AG08395 (cell line): ENCODE measurements around the gene FSTL5.
"Not testable (repeated sequence)": the region's sequence is repeated elsewhere in the genome, so short reads cannot be mapped to it uniquely, and the experiment has no call there.

ENCODE experiments used
- DNase-seq: peaks from one replicate; pipeline ENCODE4 v3.0.0; 2012; ENCODE audit warnings: mixed read lengths, low spot score

FSTL5 gene

GRCh38 chr4:162103908-162104307, 59.9 kb downstream of the FSTL5 start:
- DNase-seq: not testable (repeated sequence)

DNA sequence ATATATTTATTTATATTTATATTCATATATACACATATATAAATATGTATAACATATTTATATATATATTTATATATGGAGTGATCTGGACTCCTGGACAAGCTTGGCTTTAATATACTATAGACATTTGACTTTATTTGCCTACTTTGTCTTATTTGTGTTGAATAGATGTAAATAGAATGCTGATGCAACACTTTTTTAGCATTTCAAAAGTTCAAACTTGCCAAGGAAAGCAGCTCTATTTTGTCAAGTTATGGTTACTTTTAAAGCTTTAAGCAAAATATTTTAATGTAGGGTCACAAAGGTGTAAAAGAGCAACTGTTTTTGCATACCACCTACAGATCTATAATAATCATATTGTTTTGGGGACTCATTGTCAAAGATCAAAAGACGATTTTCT, 61.1 kb downstream of the FSTL5 start:
- DNase-seq: no peak

DNA sequence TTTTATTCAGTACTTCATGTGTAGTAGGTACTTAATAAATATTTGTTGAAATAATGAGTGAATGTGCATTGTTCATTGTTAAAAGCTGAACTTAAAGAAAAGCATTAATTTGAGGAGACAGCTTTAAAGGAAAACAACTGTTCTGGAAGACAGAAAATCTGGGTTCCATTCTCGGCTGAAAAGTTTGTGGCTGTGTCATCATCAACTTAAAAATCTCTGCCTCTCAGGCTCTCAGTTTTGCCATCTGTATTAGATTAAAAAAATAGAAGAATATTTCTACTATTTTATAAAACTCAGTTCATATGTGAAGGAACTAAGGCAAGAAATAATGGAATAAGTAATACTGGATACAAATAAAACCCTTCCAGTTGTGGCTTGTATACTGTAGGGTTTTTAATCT, 62.5 kb downstream of the FSTL5 start:
- DNase-seq: no peak

DNA sequence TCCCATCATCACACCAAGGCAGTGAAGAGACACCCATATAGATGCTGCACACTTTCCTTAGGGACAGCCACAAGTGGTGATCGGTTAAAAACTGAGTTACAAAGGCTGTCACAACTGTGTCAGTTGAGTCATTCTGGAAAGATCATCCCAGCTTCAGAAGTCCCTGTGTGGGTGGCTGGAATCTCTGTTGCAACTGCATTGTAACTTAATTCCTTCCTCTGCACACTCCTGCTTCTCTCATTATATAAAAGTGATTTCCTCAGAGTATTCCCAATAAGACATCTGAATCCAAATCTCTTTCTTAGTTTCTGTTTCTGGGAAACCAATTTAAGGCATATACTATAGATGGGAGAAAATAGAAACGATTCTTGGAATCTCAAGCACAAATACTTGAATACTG, 88.1 kb downstream of the FSTL5 start:
- no peak for DNase-seq

- DNase-seq: peak; percentile 2
Observed at GRCh38 chr4:162061214-162061613, 102.6 kb downstream of the FSTL5 start.

GRCh38 chr4:162059656-162060055, 104.1 kb downstream of the FSTL5 start:
- DNase-seq: no peak

DNA sequence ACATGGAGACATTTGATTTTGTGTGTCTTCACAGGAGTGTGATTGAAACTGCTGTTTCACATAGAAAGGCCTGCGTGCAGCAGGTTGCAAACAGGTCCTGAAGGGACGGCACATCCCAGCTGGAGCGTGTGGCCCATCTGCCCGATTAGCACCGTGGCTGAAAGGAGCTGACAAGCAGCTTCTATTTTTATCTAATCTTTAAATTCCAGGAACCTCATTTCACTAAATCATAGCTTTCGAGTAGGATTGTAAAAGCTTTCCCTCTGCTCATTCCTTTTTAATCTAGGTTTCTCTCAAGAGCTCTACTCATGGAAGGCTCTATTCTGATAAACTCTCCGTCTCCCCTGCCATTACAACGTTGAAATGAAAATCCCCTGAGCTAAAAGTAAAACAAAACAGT, 106.8 kb downstream of the FSTL5 start:
- no peak for DNase-seq

DNA sequence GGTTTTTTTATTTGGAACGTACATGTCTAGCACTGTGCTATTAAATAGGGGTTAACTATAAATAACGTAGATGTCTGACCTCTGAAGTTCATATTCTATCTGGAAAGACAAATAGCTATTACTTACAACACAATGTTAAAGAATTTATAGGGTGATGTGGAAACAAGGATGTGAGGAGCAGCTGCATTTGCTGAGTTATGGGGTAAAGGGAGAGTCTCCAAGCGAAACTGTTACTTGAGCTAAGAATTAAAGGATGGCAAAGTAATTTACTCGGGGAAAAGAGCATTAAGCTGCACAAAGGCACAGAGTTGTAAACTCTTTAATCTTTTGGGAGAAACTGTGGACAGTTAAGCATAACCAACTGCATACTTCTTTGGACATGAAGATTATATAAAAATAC, 117.7 kb downstream of the FSTL5 start:
- no peak for DNase-seq

DNA sequence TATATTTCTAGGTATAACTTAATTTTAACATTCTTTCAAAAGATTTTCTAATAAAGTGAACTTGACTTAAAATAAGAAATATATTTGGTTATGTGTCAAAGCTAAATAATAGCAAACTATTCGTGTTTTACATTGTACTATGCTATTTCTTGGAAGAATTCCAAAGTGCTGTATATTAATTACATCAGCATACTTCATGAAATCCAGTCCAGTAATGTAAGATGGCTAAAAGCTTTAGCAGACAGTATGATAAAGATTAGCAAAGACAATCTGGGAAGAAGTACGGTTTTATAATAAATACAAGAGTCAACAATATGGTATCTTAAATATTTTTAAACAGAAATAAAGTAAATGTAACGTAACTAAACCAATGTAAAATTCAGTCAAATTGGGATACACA, 125.7 kb downstream of the FSTL5 start:
- DNase-seq: no peak

DNA sequence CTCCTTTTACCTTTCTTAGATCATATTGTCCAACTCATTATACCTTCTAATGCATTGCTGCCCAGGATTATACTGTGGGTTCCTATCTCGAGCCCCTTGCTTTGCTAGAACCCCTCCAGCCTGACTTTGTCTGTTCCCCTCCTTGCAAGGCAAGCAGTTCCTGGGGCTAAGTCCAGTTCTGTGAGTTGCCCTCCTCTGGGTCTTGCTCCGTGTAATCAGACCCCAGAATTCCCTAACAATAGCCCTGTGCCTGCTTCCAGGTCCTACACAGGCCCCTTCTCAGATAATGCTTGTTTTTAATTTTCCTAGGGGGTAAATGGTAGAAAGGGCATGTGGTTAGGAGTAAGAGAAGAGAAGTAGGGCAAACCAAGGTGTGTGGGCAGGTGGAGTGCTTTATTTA, 145.9 kb downstream of the FSTL5 start:
- DNase-seq: no peak

GRCh38 chr4:162016991-162017390, 146.8 kb downstream of the FSTL5 start:
- DNase-seq: no peak

- no peak for DNase-seq
Observed at GRCh38 chr4:162016219-162016618, 147.6 kb downstream of the FSTL5 start.

GRCh38 chr4:162015090-162015489, 148.7 kb downstream of the FSTL5 start:
- peak; percentile 28 for DNase-seq

- no peak for DNase-seq
Observed at GRCh38 chr4:162011089-162011488, 152.7 kb downstream of the FSTL5 start.

DNA sequence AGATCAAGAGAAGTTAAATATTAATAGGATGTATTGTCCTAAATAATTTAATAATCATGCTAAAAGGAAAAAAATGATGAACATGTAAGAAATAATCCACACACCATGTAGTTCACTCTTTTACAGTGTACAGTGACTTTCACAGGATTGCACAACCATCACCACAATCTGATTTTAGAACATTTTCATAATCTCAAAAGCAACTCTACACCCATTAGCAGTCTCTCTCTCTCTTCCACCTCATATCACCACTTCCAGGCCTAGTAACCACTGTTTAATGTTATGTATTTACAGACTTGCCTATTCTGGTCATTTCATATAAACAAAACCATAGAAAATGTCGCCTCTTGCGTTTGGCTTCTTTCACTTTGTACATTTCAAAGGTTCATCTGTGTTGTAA, 153.4 kb downstream of the FSTL5 start:
- no peak for DNase-seq

DNA sequence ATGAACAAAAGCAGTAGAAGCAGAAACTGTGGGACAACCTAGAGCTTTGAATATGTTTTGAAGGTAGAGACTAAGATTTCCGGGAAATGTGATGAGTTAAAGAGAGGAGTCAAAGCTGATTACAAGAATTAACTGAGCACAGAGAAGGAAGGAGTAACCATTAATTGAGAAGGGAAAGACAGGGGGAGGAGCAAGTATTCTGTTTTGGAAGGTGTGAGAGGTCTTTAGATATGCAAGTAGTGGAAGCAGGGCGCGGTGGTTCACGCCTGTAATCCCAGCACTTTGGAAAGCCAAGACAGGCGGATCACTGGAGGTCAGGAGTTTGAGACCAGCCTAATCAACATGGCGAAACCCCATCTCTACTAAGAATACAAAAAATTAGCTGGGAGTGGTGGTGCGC, 171.5 kb downstream of the FSTL5 start:
- no peak for DNase-seq

GRCh38 chr4:161991811-161992210, 172.0 kb downstream of the FSTL5 start:
- no peak for DNase-seq

DNA sequence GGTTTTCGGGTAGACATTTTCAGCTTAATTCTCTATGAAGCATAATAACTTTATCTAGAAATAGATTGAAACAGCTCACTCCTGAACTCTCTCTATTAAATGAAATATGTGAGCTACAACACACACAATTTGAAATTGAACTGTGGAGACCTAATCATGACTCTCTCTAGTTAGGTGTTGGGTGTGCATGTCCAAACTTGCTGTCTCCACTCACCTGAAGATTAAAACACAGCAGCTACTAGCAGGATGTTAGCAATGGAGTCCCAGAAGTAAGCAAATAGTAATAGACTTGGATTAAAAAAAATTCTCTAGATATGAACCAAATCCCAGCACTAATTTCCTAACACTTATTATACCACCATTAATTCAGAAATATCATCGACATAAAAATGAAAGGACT, 173.1 kb downstream of the FSTL5 start:
- no peak for DNase-seq

DNA sequence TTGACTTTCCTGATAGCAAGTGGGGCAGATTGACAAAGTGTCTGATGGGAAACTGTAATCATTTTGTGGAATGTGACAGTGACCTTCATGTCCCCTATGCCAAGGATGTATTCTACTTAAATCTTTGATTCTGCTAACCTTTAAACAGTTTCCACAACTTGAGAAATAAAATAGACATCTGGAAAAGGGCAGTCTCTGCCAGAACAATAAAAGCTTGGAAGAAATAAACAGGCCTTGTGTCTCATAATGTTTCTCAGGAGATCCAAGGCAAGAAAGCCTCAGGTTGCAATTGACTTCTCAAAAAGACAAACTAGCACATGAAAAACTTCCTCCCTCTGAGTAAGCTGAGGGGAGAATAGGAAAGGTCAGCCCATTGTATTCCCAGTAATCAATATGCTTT, 174.9 kb downstream of the FSTL5 start:
- no peak for DNase-seq

- no peak for DNase-seq
Observed at GRCh38 chr4:161987611-161988010, 176.2 kb downstream of the FSTL5 start.

DNA sequence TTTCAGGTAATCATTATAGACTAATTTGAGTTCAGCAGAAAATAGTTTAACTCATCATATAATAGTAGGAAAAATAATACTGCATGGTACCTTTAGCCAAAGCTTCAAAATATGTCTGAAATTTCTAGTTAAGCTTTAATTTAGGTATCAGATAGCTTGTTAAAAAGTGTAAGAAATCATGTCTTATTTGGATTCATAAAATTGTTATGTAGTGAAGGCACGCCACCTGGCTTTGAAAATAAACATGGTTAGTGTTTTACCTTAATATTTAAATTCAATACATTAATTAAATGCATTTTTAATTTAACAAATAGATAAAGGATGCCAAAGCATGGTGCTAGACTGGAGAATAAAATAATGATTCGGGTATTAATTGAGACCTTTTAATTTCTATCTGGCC, 211.4 kb downstream of the FSTL5 start:
- DNase-seq: no peak

- DNase-seq: peak; percentile 46
Observed at GRCh38 chr4:161949946-161950725, 213.7 kb downstream of the FSTL5 start.

DNA sequence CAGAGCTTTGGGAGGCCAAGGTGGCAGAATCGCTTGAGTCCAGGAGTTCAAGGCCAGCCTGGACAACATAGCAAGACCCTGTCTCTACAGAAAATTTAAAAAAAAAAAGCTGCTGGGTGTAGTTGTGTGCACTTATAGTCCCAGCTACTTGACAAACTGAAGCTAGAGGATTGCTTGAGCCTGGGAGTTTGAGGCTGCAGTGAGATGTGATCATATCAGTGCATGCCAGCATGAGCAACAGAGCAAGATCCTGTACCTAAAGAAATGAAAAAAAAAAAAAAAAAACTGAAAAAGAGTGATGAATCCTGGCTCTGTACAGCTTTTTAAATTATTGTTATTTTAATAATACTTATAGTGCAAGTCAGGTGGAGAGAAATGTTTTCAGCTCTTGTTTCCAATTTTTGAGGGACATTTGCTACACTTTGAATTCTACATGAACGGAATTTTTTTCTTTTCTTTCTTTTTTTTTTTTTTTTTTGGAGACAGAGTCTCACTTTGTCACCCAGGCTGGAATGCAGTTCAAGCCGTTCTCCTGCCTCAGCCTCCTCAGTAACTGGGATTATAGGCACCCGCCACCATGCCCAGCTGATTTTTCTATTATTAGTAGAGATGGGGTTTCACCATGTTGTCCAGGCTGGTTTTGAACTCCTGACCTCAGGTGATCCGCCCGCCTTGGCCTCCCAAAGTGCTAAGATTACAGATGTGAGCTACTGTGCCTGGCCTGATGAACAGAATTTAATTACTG, 215.6 kb downstream of the FSTL5 start:
- DNase-seq: no peak

DNA sequence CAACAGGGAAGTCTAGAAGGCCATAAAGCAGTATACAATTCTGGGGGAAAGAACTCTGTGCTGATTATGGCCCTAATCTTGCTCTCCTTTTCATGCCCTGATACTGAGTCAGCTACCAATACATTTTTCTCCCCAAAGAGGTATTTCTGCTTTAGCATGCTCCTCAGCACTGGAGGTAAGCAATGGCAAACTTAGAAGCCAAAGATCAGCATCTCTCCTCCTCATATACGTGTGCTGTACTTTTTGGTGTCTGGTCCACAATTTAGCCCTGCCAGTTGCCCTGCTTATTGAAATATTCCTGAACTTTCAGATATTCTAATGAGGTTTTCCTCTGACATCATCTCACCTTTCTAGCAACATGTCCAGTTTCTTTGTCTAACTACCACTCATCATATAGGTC, 226.2 kb downstream of the FSTL5 start:
- no peak for DNase-seq
